Stimulated activated naive B cell treated with anti-CD40 and anti-IgM and Interleukin-4, amounts not matched to agents 10 μg/mL and 1 μg/mL and 100 μg/mL, for 72 hours (primary cell): Measurements from ENCODE around the gene TAF1.
"Not testable (repeated sequence)": the region's sequence is repeated elsewhere in the genome, so short reads cannot be mapped to it uniquely, and the experiment has no call there.

ENCODE experiments used
- ATAC-seq, 2 donors: fragments of 150-1000 bp; cut with Tn5 transposase; replicated peaks; 2 replicates each; pipeline ENCODE4 v1.10.0; 2021; ENCODE audit warnings: moderate library complexity in 1 of 2
- DNase-seq: peaks from one replicate; pipeline ENCODE4 v3.0.0; 2021
- H3K27ac Mint-ChIP-seq: one replicate; pipeline ENCODE4 v1.8.0; 2022; ENCODE audit warnings: mild to moderate bottlenecking, mixed read lengths
- H3K27me3 Mint-ChIP-seq, 2 donors: one replicate each; pipeline ENCODE4 v1.8.0; 2022; ENCODE audit warnings: mixed read lengths in 2 of 2
- H3K36me3 Mint-ChIP-seq, 2 donors: one replicate each; pipeline ENCODE4 v1.8.0; 2022; ENCODE audit warnings: mixed read lengths in 2 of 2, mild to moderate bottlenecking in 1 of 2
- H3K4me1 Mint-ChIP-seq, 2 donors: one replicate each; pipeline ENCODE4 v1.8.0; 2022; ENCODE audit warnings: mixed read lengths in 2 of 2, mild to moderate bottlenecking in 1 of 2
- H3K4me3 Mint-ChIP-seq, 2 donors: one replicate each; pipeline ENCODE4 v1.8.0; 2022; ENCODE audit warnings: mild to moderate bottlenecking in 2 of 2, mixed read lengths in 2 of 2, moderate library complexity in 1 of 2
- H3K9me3 Mint-ChIP-seq, 2 donors: one replicate each; pipeline ENCODE4 v1.8.0; 2022; ENCODE audit warnings: mixed read lengths in 2 of 2, mild to moderate bottlenecking in 1 of 2

The TAF1 gene, protein sequence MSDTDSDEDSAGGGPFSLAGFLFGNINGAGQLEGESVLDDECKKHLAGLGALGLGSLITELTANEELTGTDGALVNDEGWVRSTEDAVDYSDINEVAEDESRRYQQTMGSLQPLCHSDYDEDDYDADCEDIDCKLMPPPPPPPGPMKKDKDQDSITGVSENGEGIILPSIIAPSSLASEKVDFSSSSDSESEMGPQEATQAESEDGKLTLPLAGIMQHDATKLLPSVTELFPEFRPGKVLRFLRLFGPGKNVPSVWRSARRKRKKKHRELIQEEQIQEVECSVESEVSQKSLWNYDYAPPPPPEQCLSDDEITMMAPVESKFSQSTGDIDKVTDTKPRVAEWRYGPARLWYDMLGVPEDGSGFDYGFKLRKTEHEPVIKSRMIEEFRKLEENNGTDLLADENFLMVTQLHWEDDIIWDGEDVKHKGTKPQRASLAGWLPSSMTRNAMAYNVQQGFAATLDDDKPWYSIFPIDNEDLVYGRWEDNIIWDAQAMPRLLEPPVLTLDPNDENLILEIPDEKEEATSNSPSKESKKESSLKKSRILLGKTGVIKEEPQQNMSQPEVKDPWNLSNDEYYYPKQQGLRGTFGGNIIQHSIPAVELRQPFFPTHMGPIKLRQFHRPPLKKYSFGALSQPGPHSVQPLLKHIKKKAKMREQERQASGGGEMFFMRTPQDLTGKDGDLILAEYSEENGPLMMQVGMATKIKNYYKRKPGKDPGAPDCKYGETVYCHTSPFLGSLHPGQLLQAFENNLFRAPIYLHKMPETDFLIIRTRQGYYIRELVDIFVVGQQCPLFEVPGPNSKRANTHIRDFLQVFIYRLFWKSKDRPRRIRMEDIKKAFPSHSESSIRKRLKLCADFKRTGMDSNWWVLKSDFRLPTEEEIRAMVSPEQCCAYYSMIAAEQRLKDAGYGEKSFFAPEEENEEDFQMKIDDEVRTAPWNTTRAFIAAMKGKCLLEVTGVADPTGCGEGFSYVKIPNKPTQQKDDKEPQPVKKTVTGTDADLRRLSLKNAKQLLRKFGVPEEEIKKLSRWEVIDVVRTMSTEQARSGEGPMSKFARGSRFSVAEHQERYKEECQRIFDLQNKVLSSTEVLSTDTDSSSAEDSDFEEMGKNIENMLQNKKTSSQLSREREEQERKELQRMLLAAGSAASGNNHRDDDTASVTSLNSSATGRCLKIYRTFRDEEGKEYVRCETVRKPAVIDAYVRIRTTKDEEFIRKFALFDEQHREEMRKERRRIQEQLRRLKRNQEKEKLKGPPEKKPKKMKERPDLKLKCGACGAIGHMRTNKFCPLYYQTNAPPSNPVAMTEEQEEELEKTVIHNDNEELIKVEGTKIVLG (N-terminal part only)

DNA sequence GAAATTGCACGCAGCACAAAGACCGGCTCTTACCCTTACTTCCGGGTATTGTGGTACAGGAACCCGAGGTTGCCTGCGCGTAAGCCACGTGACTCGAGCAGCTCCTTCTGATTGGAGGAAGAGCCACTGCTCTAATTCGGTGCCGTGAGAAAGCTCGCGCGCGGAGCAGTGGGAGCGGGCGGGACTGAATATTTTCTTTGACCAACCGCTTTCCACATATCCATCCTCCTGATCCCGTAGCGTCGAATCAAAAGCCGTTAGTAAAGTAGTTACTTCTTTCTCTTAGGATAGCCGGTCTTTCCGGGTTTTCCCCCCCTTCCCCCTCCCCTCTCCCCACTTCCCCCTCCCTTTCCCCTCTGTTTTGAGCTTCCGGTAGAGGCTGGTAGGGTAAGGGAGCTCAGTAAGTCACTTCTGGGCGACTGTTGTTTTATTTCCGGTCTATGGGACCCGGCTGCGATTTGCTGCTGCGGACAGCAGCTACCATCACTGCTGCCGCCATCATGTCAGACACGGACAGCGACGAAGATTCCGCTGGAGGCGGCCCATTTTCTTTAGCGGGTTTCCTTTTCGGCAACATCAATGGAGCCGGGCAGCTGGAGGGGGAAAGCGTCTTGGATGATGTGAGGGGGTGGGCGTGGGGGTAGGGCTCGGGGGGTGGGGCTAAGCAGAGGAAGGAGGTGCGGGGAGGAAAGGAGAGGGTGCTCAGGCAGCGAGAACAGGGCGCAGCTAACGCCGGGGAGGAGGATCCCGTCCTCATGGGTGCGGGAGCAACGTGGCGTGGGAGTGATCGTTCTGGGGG, at the start of gene TAF1:
Gene TAF1 (plus strand): TSS at position 483 of the 799 bp plus-strand sequence. CDS start 18 bp downstream, at position 501.
- peaks cover 14 to 18% of the 10 kb centered on the region in 2 donors for H3K36me3 Mint-ChIP-seq
- H3K27me3 Mint-ChIP-seq: no peaks in the 10 kb centered on the region
- peak; percentile 89 for DNase-seq
- H3K4me1 Mint-ChIP-seq: peaks cover 9 to 19% of the 10 kb centered on the region in 2 donors
- ATAC-seq: peak; percentile 87 to 91
- H3K27ac Mint-ChIP-seq: peak within 1 kb of the TSS; percentile 99
- peak within 1 kb of the TSS; percentile 97 to 99 for H3K4me3 Mint-ChIP-seq
- H3K9me3 Mint-ChIP-seq: no peaks in the 10 kb centered on the region

- H3K27ac Mint-ChIP-seq, H3K36me3 Mint-ChIP-seq, DNase-seq, H3K4me3 Mint-ChIP-seq, H3K9me3 Mint-ChIP-seq, H3K4me1 Mint-ChIP-seq, H3K27me3 Mint-ChIP-seq, ATAC-seq: not testable (repeated sequence)
These were observed 49.2 kb upstream of the TAF1 start for GRCh38 chrX:71316959-71317358.

DNA sequence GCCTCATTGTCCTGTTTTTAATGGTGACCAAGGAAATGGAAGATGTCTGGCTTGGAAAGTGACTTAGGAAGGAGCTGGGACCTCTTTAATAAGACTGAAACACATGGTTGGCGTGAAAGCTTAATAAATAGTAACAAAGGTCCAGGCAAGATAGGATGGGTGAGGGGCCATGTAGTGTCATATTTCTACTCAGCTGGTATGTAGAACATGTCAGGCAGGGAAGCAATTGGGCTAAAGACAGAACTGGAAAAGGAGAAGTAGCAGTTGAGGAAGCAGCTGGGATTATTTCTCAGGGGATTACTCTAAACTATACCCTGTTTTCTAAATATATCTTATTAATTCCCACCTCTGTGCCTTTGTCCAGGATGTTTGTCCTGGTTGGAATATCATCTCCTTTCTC, 46.0 kb upstream of the TAF1 start:
- DNase-seq: no peak
- Mint-ChIP-seq H3K4me3 (no peak overlapping the region), H3K36me3 (peaks cover 6 to 11% of the 10 kb centered on the region in 2 donors), H3K27me3 (no peaks in the 10 kb centered on the region), H3K4me1 (no peaks in the 10 kb centered on the region), H3K27ac (no peak overlapping the region), H3K9me3 (no peaks in the 10 kb centered on the region)
- ATAC-seq: no peak

DNA sequence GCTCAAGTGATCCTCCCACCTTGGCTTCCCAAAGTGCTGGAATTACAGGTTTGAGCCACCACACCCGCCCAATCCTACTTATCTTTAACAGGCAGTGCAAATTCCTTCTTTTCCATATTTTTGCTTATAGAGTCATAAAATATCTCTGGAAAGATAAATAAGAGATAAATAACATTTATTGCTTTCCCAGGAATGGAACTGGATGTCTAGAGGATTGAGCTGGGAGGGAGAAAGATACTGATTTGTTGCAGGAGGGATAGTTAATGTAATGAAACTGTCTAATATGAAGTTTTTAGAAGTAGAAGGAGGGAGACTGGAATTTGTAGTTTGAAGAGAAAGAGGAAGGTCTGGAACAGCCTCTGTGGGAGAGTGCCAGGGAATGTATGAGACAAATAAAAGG, 44.4 kb upstream of the TAF1 start:
- ATAC-seq: no peak
- no peaks in the 10 kb centered on the region for H3K4me1 Mint-ChIP-seq

DNA sequence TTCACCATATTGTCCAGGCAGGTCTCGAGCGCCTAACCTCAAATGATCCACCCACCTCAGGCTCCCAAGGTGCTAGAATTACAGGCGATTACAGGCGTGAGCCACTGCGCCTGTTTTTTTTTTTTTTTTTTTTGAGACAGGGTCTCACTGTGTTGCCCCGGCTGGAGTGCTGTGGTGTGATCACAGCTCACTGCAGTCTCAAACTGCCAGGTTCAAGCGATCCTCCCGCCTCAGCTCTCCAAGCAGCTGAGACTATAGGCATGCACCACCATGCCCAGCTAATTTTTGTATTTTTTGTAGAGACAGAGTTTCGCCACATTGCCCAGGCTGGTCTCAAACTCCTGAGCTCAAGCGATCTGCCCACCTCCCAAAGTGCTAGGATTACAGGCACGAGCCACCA, 41.7 kb upstream of the TAF1 start:
- not testable (repeated sequence) for H3K9me3 Mint-ChIP-seq, H3K4me1 Mint-ChIP-seq, H3K27ac Mint-ChIP-seq, ATAC-seq, H3K4me3 Mint-ChIP-seq, H3K27me3 Mint-ChIP-seq, DNase-seq
- peaks cover 13 to 21% of the 10 kb centered on the region in 2 donors for H3K36me3 Mint-ChIP-seq

More for the DNA sequence above, 44.4 kb upstream of the TAF1 start:
- H3K9me3 Mint-ChIP-seq: peaks cover 0 to 2% of the 10 kb centered on the region in 2 donors
- no peak overlapping the region for H3K4me3 Mint-ChIP-seq
- DNase-seq: no peak
- H3K36me3 Mint-ChIP-seq: peaks cover 7 to 14% of the 10 kb centered on the region in 2 donors
- no peak overlapping the region for H3K27ac Mint-ChIP-seq
- no peaks in the 10 kb centered on the region for H3K27me3 Mint-ChIP-seq

DNA sequence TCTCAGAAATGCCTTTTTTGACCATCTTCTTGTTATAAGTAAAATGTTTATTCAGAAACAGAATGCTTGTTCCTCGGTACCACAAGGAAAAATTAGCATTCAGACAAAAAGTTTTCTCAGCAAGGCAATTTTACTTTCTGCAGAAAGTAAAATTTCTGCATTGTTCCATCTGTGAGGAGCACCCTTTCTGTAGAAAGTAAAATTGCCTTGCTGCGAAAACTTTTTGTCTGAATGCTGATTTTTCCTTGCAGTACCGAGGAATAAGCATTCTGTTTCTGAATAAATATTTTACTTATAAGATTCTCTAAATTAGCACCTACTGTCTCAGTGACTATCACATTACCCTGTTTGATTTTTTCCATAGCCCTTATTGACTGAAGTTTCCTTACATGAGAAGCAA, 39.8 kb upstream of the TAF1 start:
- peaks cover 2 to 9% of the 10 kb centered on the region in 2 donors for H3K9me3 Mint-ChIP-seq
- DNase-seq (no peak), ATAC-seq (no peak)
- H3K4me3 Mint-ChIP-seq: no peak overlapping the region
- no peak overlapping the region for H3K27ac Mint-ChIP-seq
- H3K36me3 Mint-ChIP-seq: peaks cover 13 to 15% of the 10 kb centered on the region in 2 donors
- no peaks in the 10 kb centered on the region for H3K27me3 Mint-ChIP-seq
- no peaks in the 10 kb centered on the region for H3K4me1 Mint-ChIP-seq

DNA sequence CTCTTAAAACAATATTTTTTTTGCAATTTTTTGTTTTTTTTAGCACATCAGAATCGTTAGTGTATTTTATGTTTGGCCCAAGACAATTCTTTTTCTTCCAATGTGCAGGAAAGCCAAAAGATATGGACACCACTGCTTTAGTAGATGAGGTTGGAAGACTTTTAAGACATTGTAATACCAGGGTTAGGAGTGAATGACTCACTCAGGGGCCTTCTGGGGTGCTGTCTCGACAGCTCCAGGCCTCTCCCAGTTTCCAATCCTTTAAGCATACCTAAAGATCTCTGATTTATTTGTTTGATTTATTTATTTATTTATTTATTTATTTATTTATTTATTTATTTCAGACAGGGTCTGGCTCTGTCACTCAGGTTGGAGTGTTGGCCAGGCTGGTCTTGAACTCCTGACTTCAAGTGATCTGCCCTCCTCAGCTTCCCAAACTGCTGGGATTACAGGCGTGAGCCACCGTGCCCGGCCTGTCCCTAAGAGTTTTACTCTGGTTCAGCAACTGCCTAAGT, 16.9 kb upstream of the TAF1 start:
- not testable (repeated sequence) for H3K36me3 Mint-ChIP-seq, H3K27me3 Mint-ChIP-seq, ATAC-seq, DNase-seq, H3K27ac Mint-ChIP-seq, H3K4me3 Mint-ChIP-seq, H3K4me1 Mint-ChIP-seq, H3K9me3 Mint-ChIP-seq

GRCh38 chrX:71349867-71350266, 16.3 kb upstream of the TAF1 start:
- H3K4me3 Mint-ChIP-seq, DNase-seq, H3K27ac Mint-ChIP-seq, H3K9me3 Mint-ChIP-seq, H3K27me3 Mint-ChIP-seq, H3K36me3 Mint-ChIP-seq, H3K4me1 Mint-ChIP-seq: not testable (repeated sequence)
- peak in 1 of 2 donors; percentile 42 for ATAC-seq

DNA sequence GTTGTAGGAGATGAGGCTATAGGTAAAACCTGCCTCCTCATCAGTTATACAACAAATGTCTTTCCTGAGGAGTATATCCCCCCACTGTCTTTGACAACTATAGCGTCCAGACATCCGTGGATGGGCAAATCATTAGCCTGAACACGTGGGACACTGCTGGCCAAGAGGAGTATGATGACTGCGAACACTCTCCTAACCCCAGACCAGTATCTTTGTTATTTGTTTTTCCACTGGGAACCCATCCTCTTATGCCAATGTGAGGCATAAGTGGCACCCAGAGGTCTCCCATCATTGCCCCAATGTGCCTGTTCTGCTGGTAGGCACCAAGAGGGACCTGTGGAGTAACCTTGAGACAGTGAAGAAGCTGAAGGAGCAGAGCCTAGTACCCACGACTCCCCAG, 13.7 kb upstream of the TAF1 start:
- H3K27me3 Mint-ChIP-seq, H3K4me1 Mint-ChIP-seq, H3K36me3 Mint-ChIP-seq, ATAC-seq, H3K4me3 Mint-ChIP-seq, H3K9me3 Mint-ChIP-seq, H3K27ac Mint-ChIP-seq, DNase-seq: not testable (repeated sequence)

DNA sequence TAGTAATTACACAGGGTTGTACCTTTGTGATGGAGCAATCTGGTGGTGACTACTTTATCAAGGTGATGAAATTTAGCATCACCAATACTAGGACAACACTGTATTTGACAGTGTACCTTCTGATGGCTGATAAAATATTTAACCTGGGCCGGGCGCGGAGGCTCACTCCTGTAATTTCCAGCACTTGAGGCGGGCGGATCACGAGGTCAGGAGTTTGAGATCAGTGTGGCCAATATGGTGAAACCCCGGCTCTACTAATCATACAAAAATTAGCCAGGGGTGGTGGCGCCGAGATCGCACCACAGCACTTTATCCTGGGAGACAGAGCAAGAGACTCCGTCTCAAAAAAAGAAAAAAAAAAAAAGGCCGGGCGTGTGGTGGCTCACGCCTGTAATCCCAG, 1.9 kb upstream of the TAF1 start:
- Mint-ChIP-seq H3K4me1 (peaks cover 7 to 14% of the 10 kb centered on the region in 2 donors), H3K27ac (no peak overlapping the region), H3K4me3 (peak overlapping the region in 1 of 2 donors; percentile 91), H3K36me3 (peaks cover 11 to 13% of the 10 kb centered on the region in 2 donors), H3K27me3 (no peaks in the 10 kb centered on the region), H3K9me3 (no peaks in the 10 kb centered on the region)
- DNase-seq (no peak), ATAC-seq (no peak)

DNA sequence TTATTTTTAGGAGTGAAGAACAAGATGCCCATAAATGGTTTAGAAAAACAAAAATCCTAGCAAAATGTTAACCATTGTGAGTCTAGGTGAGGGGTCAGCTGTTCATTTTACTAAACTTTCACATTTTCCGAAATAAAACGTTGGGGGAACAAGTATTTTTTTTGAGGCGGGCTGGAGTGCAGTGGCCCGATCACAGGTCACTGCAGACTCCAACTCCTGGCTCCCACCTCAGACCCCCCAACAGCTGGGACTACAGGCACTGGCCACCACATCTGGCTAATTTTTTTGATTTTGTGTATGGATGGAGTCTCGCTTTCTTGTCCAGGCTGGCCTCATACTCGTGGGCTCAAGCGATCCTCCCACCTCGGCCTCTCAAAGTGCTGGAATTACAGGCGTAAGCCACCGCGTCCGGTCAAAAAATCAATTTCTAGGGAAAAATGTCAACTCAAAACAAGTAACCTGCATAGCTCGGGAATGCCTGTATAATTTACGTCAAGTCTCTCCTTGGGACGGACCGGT, 742 bp upstream of the TAF1 start:
- no peaks in the 10 kb centered on the region for H3K9me3 Mint-ChIP-seq
- DNase-seq: no peak
- peaks cover 11 to 13% of the 10 kb centered on the region in 2 donors for H3K36me3 Mint-ChIP-seq
- H3K27me3 Mint-ChIP-seq: no peaks in the 10 kb centered on the region
- peak overlapping the region; percentile 99 for H3K27ac Mint-ChIP-seq
- H3K4me3 Mint-ChIP-seq: peak overlapping the region; percentile 91 to 99
- peaks cover 7 to 14% of the 10 kb centered on the region in 2 donors for H3K4me1 Mint-ChIP-seq
- peak; percentile 0 to 3 for ATAC-seq

GRCh38 chrX:71366674-71367256, 608 bp downstream of the TAF1 start:
- H3K36me3 Mint-ChIP-seq: peaks cover 16 to 19% of the 10 kb centered on the region in 2 donors
- H3K27ac Mint-ChIP-seq: peak overlapping the region; percentile 99
- DNase-seq (peak; percentile 7), ATAC-seq (peak; percentile 5 to 10)
- no peaks in the 10 kb centered on the region for H3K9me3 Mint-ChIP-seq
- peak overlapping the region; percentile 97 to 99 for H3K4me3 Mint-ChIP-seq
- peaks cover 9 to 22% of the 10 kb centered on the region in 2 donors for H3K4me1 Mint-ChIP-seq
- H3K27me3 Mint-ChIP-seq: no peaks in the 10 kb centered on the region

GRCh38 chrX:71367396-71367795, 1.2 kb downstream of the TAF1 start:
- DNase-seq: no peak

More at GRCh38 chrX:71367396-71367795, 1.2 kb downstream of the TAF1 start:
- peak overlapping the region; percentile 99 for H3K27ac Mint-ChIP-seq
- no peak for ATAC-seq
- no peaks in the 10 kb centered on the region for H3K9me3 Mint-ChIP-seq
- peaks cover 9 to 22% of the 10 kb centered on the region in 2 donors for H3K4me1 Mint-ChIP-seq
- H3K36me3 Mint-ChIP-seq: peaks cover 19% of the 10 kb centered on the region in 2 donors
- no peaks in the 10 kb centered on the region for H3K27me3 Mint-ChIP-seq
- peak overlapping the region; percentile 97 to 99 for H3K4me3 Mint-ChIP-seq
